Gastroesophageal sphincter (tissue), 4 donors: ENCODE data around the gene CBLB. TPM values are rescaled to one million over a fixed set of nuclear protein-coding genes. Genes with fewer than 3 reads are reported as not detected.

Experiments used
- ATAC-seq: fragments of 150-250 bp; one replicate; pipeline ENCODE4 v1.9.1; 2016; ENCODE audit warnings: mild to moderate bottlenecking, moderate library complexity
- H3K27ac ChIP-seq, 4 donors: fragments of 200-600 bp; sonication (generic) in 3 of 4; 1 replicate in 3 of 4; 2 replicates in 1 of 4; pipeline ENCODE4 v1.5.1; 2016 to 2019
- H3K27me3 ChIP-seq: fragments of 200-600 bp; sonication (generic); one replicate; pipeline ENCODE4 v1.5.1; 2019
- H3K36me3 ChIP-seq, 2 donors: fragments of 200-600 bp; sonication (generic); one replicate each; pipeline ENCODE4 v1.5.1; 2019; ENCODE audit warnings: control low read depth in 1 of 2
- H3K4me1 ChIP-seq, 3 donors: fragments of 200-600 bp; sonication (generic); 1 replicate in 2 of 3; 2 replicates in 1 of 3; pipeline ENCODE4 v1.5.1; 2016 to 2019; ENCODE audit warnings: control low read depth in 2 of 3
- H3K4me3 ChIP-seq, 2 donors: fragments of 200-600 bp; sonication (generic); one replicate each; pipeline ENCODE4 v1.5.1; 2019; ENCODE audit warnings: mild to moderate bottlenecking in 1 of 2, moderate library complexity in 1 of 2
- H3K9me3 ChIP-seq, 3 donors: fragments of 200-600 bp; sonication (generic); one replicate each; pipeline ENCODE4 v1.5.1; 2017 to 2019; ENCODE audit warnings: control low read depth in 2 of 3
- CTCF ChIP-seq, 4 experiments: fragments of 200-600 bp in 2 of 4; fragments of 450-650 bp in 2 of 4; sonication (generic) in 1 of 4; IDR thresholded peaks; one replicate each; pipeline ENCODE4 v1.5.1; 2017 to 2019; ENCODE audit warnings: antibody characterized with exemption in 4 of 4, mild to moderate bottlenecking in 2 of 4, moderate library complexity in 2 of 4
- EP300 ChIP-seq: sonication (generic); formaldehyde crosslinking; IDR thresholded peaks from one replicate; pipeline ENCODE4 v1.6.1; 2017; ENCODE audit warnings: antibody characterized with exemption, mild to moderate bottlenecking
- POLR2A ChIP-seq, 2 donors: fragments of 450-650 bp; IDR thresholded peaks; one replicate each; pipeline ENCODE4 v1.6.1; 2017; ENCODE audit warnings: antibody characterized with exemption in 2 of 2, mild to moderate bottlenecking in 2 of 2, moderate library complexity in 1 of 2
- POLR2AphosphoS5 ChIP-seq: sonication (generic); formaldehyde crosslinking; IDR thresholded peaks from one replicate; pipeline ENCODE4 v1.6.1; 2017; ENCODE audit warnings: antibody characterized with exemption
- WGBS, 2 donors: methylation state at CpG; one replicate each; pipeline ENCODE4 v1.1.5; 2018; ENCODE audit warnings: low coverage in 1 of 2; 5-methylcytosine and 5-hydroxymethylcytosine counted together
- total RNA-seq, 4 donors: library from RNA; depleted of rRNA; stranded (reverse); fragments of >200 nt; gene quantifications; one replicate each; pipeline ENCODE4 v1.1.0, GENCODE V29; 2016

CBLB gene
- total RNA-seq, 4 donors from 2014 or later = 27.4 to 59.4 (median 40.4) TPM

- no peak for ATAC-seq
- Histone ChIP-seq H3K4me1 (peaks cover 0 to 26% (median 6%) of the 10 kb centered on the region in 3 donors), H3K9me3 (no peaks in the 10 kb centered on the region), H3K4me3 (no peak overlapping the region), H3K36me3 (no peaks in the 10 kb centered on the region), H3K27ac (no peak overlapping the region), H3K27me3 (no peaks in the 10 kb centered on the region)
- TF ChIP-seq CTCF (IDR thresholded peaks at IDR 0.05) = no peak
- TF ChIP-seq POLR2A (IDR thresholded peaks at IDR 0.05) = no peak
- TF ChIP-seq EP300 = no peak
- 76 to 86% methylated on average over 5 to 6 of the region's 7 CpGs for WGBS, 2 donors
These were observed 63.4 kb downstream of the CBLB start for GRCh38 chr3:105805404-105805803.

GRCh38 chr3:105802118-105802706 is 66.6 kb downstream of the CBLB start:
- TF ChIP-seq EP300 (no peak), CTCF (IDR thresholded peaks at IDR 0.05) (no peak), POLR2A (IDR thresholded peaks at IDR 0.05) (no peak), POLR2AphosphoS5 (no peak)
- Histone ChIP-seq H3K27me3 (no peaks in the 10 kb centered on the region), H3K9me3 (no peaks in the 10 kb centered on the region), H3K4me1 (peaks cover 0 to 19% (median 6%) of the 10 kb centered on the region in 3 donors), H3K4me3 (no peak overlapping the region), H3K27ac (no peak overlapping the region), H3K36me3 (no peaks in the 10 kb centered on the region)
- 74 to 77% methylated on average over 3 to 5 of the region's 5 CpGs for WGBS, 2 donors
- ATAC-seq = no peak

- Histone ChIP-seq H3K27ac (no peak overlapping the region), H3K9me3 (no peaks in the 10 kb centered on the region), H3K4me3 (no peak overlapping the region), H3K4me1 (peaks cover 0 to 17% (median 6%) of the 10 kb centered on the region in 3 donors), H3K36me3 (no peaks in the 10 kb centered on the region), H3K27me3 (no peaks in the 10 kb centered on the region)
- no peak for TF ChIP-seq POLR2A (IDR thresholded peaks at IDR 0.05)
- TF ChIP-seq EP300 = no peak
- TF ChIP-seq POLR2AphosphoS5 = no peak
- TF ChIP-seq CTCF (IDR thresholded peaks at IDR 0.05) = no peak
- 90 to 100% methylated on average over 2 of the region's 2 CpGs for WGBS, 2 donors
- no peak for ATAC-seq
These were observed 67.4 kb downstream of the CBLB start for GRCh38 chr3:105801397-105801796.

- TF ChIP-seq POLR2A (IDR thresholded peaks at IDR 0.05) (no peak), EP300 (no peak), POLR2AphosphoS5 (no peak), CTCF (IDR thresholded peaks at IDR 0.05) (no peak)
- Histone ChIP-seq H3K4me3 (no peak overlapping the region), H3K9me3 (no peaks in the 10 kb centered on the region), H3K27ac (no peak overlapping the region), H3K36me3 (no peaks in the 10 kb centered on the region), H3K4me1 (peaks cover 0 to 16% (median 6%) of the 10 kb centered on the region in 3 donors), H3K27me3 (no peaks in the 10 kb centered on the region)
- WGBS, 2 donors = 64 to 100% methylated on average over 2 to 5 of the region's 5 CpGs
- no peak for ATAC-seq
These were observed 68.5 kb downstream of the CBLB start for GRCh38 chr3:105800320-105800719.

GRCh38 chr3:105799286-105799685 is 69.5 kb downstream of the CBLB start:
- no peak overlapping the region for H3K27ac ChIP-seq
- no peaks in the 10 kb centered on the region for H3K9me3 ChIP-seq
- ATAC-seq = no peak
- no peak overlapping the region for H3K4me3 ChIP-seq
- WGBS, 2 donors = 93 to 96% methylated on average over 3 of the region's 3 CpGs
- H3K36me3 ChIP-seq = no peaks in the 10 kb centered on the region
- H3K27me3 ChIP-seq = no peaks in the 10 kb centered on the region
- TF ChIP-seq POLR2AphosphoS5 (no peak), CTCF (IDR thresholded peaks at IDR 0.05) (no peak), EP300 (no peak), POLR2A (IDR thresholded peaks at IDR 0.05) (no peak)
- peaks cover 0 to 20% (median 6%) of the 10 kb centered on the region in 3 donors for H3K4me1 ChIP-seq
